HUES48 (cell line): ENCODE results near the gene SMAD2.

Experiments used
- H3K27ac ChIP-seq: one replicate; pipeline ENCODE4 v1.7.0; 2013; ENCODE audit warnings: low read depth, low read length, inconsistent platforms
- H3K27me3 ChIP-seq: 2 replicates; pipeline ENCODE4 v1.6.1; 2013; ENCODE audit warnings: mild to moderate bottlenecking, low read length; ENCODE audit not compliant: control insufficient read depth, insufficient read depth
- H3K36me3 ChIP-seq: 2 replicates; pipeline ENCODE4 v1.6.1; 2013; ENCODE audit warnings: low read length; ENCODE audit not compliant: control insufficient read depth, insufficient read depth
- H3K4me1 ChIP-seq: 2 replicates; pipeline ENCODE4 v1.6.1; 2013; ENCODE audit warnings: mild to moderate bottlenecking, low read length; ENCODE audit not compliant: control insufficient read depth, insufficient read depth
- H3K4me3 ChIP-seq: 2 replicates; pipeline ENCODE4 v1.5.1; 2013; ENCODE audit warnings: mild to moderate bottlenecking, low read depth, low read length
- H3K9ac ChIP-seq: 2 replicates; pipeline ENCODE4 v1.6.1; 2013; ENCODE audit warnings: mild to moderate bottlenecking, low read depth, low read length, moderate library complexity
- H3K9me3 ChIP-seq: 2 replicates; pipeline ENCODE4 v1.6.1; 2013; ENCODE audit warnings: low read length; ENCODE audit not compliant: control insufficient read depth, insufficient read depth

The SMAD2 gene

GRCh38 chr18:47895565-47896250 is 34.8 kb downstream of the SMAD2 start:
- no peaks in the 10 kb centered on the region for H3K9me3 ChIP-seq
- H3K4me1 ChIP-seq: peaks cover 59% of the 10 kb centered on the region
- H3K4me3 ChIP-seq: no peak overlapping the region
- H3K36me3 ChIP-seq: peaks cover 23% of the 10 kb centered on the region
- H3K27me3 ChIP-seq: no peaks in the 10 kb centered on the region
- H3K27ac ChIP-seq: no peak overlapping the region
- no peak overlapping the region for H3K9ac ChIP-seq

GRCh38 chr18:47893939-47894699 is 36.3 kb downstream of the SMAD2 start:
- no peak overlapping the region for H3K4me3 ChIP-seq
- peaks cover 36% of the 10 kb centered on the region for H3K36me3 ChIP-seq
- peaks cover 43% of the 10 kb centered on the region for H3K4me1 ChIP-seq
- H3K27ac ChIP-seq: no peak overlapping the region
- H3K9ac ChIP-seq: no peak overlapping the region
- no peaks in the 10 kb centered on the region for H3K9me3 ChIP-seq
- no peaks in the 10 kb centered on the region for H3K27me3 ChIP-seq

GRCh38 chr18:47893047-47893446 is 37.4 kb downstream of the SMAD2 start:
- Histone ChIP-seq H3K27ac (no peak overlapping the region), H3K9me3 (no peaks in the 10 kb centered on the region), H3K27me3 (no peaks in the 10 kb centered on the region), H3K4me1 (peaks cover 32% of the 10 kb centered on the region), H3K9ac (no peak overlapping the region), H3K4me3 (no peak overlapping the region), H3K36me3 (peaks cover 43% of the 10 kb centered on the region)

DNA sequence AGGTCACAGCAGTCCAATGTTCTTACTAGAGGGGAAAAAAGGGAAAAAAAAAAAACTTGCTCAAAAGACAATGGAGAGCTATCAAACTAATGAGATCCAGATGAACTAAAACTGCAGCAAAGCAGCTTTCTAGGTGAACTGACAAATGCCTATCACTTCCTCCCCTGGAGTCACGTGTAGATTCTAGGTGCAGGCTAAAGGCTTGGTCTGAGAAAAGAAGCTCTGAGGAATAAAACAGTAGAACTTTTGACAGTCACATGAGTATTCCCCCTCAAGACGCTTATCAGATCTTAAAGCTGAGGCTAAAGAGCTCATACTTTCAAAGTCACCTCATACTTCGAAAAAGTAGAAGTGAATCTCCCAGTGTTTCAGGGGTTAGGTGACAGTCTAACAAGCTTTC is 42.3 kb downstream of the SMAD2 start:
- Histone ChIP-seq H3K36me3 (peaks cover 54% of the 10 kb centered on the region), H3K27ac (no peak overlapping the region), H3K4me3 (no peak overlapping the region), H3K9me3 (no peaks in the 10 kb centered on the region), H3K9ac (no peak overlapping the region), H3K27me3 (no peaks in the 10 kb centered on the region), H3K4me1 (peaks cover 2% of the 10 kb centered on the region; the same call in 1 of the 2 replicates)

DNA sequence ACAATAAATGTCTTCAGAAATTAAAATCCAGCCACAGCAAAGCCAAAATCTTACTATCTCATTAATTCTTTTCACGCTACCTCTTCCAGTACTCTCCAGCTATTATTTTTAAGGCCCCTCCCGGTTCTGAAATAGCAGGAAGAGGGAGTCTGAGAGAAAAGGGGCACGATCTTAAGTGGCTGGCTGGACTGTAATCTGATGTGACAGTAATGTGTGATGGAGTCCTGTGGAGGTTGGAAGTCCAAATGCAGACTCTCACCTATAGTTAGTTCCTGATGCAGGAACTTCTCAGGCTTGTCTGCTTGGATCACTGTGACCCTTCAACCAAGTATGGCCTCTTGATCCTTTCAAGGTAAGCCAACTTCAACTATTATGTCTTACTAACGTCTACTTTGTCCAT is 43.2 kb downstream of the SMAD2 start:
- H3K27ac ChIP-seq: no peak overlapping the region
- H3K9ac ChIP-seq: no peak overlapping the region
- H3K36me3 ChIP-seq: peaks cover 63% of the 10 kb centered on the region
- no peak overlapping the region for H3K4me3 ChIP-seq
- no peaks in the 10 kb centered on the region for H3K27me3 ChIP-seq
- H3K9me3 ChIP-seq: no peaks in the 10 kb centered on the region
- peaks cover under 1% of the 10 kb centered on the region; the same call in 1 of the 2 replicates for H3K4me1 ChIP-seq

DNA sequence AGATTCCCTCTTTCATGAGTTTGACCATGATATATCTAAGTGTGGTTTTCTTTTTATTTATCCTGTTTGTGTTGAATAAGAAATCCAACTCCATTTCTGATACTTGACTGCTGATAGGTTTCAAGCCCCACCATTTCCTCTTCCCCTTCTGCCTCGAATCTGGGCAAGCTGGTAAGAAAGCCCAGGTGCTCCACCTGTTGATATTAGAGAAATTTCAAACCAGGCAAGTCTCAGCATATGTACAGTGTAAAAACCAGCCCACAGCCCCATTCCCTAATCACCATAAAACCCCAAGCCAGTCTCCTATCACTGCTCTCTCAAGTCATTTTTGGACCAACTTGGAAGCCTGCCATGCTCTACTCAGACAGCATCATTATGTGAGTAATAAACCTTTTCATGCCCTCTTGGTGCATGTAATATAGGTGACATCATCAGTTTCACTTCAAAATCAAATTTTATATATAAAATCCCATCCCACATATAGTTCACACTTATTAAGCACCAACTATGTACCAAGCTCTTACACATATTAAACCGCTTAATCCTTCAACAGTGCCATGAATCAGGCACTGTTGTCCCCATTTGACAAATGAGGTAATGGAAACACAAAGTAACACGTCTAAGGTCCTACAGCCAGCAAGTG is 46.6 kb downstream of the SMAD2 start:
- Histone ChIP-seq H3K27ac (no peak overlapping the region), H3K9me3 (no peaks in the 10 kb centered on the region), H3K9ac (no peak overlapping the region), H3K4me3 (no peak overlapping the region), H3K27me3 (no peaks in the 10 kb centered on the region), H3K36me3 (peaks cover 72% of the 10 kb centered on the region), H3K4me1 (peaks cover 9% of the 10 kb centered on the region)

DNA sequence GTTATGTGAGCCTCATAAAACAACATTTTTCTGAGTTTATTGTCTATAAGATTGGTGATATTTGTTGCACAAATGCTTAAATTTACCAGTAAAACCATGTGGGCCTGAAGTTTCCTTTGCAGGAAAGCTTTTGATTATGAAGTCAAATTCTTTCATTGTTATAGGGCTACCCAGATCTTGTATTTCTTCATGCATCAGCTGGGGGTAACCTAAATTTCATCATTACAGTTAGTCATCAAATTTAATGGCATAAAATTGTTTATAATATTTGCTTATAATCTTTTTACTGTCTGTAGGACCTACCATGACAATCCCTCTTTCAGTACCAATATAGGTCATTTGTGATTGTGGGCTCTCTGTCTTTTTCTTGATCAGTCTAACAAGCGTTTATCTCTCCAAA is 47.8 kb downstream of the SMAD2 start:
- Histone ChIP-seq H3K27me3 (no peaks in the 10 kb centered on the region), H3K36me3 (peaks cover 67% of the 10 kb centered on the region), H3K9me3 (no peaks in the 10 kb centered on the region), H3K4me3 (no peak overlapping the region), H3K9ac (no peak overlapping the region), H3K4me1 (peaks cover 9% of the 10 kb centered on the region), H3K27ac (no peak overlapping the region)

DNA sequence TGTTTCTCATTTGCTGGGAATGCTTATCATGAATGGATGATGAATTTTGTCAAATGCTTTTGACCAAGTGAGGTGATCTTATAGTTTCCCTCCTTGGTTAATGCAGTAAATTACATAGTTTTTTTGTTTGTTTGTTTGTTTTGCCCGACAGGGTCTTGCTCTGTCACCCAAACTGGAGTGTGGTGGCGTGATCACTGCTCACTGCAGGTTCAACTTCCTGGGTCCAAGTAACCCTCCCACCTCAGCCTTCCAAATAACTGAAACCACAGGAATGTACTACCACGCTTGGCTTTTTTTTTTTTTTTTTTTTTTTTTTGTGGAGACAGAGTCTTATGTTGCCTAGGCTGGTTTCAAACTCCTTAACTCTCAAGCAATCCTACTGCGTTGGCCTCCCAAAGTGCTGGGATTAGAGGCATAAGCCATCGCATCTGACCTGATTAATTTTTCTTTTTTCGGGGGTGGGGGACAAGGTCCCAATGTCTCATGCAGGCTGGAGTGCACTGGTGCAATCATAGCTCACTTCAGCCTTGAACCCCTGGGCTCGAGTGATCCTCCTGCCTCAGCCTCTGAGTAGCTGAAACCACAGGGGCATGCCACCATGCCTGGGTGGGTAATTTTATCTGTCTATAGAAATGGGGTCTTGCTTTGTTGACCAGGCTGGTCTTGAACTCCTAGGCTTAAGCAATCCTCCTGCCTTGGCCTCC is 48.6 kb downstream of the SMAD2 start:
- H3K4me3 ChIP-seq: no peak overlapping the region
- H3K27ac ChIP-seq: no peak overlapping the region
- peaks cover 61% of the 10 kb centered on the region for H3K36me3 ChIP-seq
- peaks cover 9% of the 10 kb centered on the region for H3K4me1 ChIP-seq
- H3K9ac ChIP-seq: no peak overlapping the region
- H3K27me3 ChIP-seq: no peaks in the 10 kb centered on the region
- no peaks in the 10 kb centered on the region for H3K9me3 ChIP-seq

DNA sequence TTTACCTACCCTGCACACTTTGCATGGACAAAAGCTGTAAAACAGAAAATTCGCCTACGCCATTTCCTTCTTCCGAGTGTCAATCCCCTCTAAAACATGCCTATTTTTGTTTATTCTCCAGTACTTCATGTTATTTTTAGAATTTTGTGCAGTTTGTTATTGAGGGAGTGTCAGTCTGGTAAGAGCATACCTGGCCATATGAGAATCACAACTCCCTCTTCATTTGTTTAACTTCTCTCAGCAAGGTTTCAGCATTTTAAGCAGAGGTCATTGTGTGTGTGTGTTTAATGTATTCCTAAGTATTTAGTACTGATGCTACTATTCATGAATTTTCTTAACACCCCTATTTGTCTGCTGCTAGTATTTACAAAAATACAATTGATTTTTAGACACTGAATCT is 49.4 kb downstream of the SMAD2 start:
- Histone ChIP-seq H3K9ac (no peak overlapping the region), H3K4me1 (peaks cover 9% of the 10 kb centered on the region), H3K9me3 (no peaks in the 10 kb centered on the region), H3K36me3 (peaks cover 58% of the 10 kb centered on the region), H3K27ac (no peak overlapping the region), H3K27me3 (no peaks in the 10 kb centered on the region), H3K4me3 (no peak overlapping the region)

DNA sequence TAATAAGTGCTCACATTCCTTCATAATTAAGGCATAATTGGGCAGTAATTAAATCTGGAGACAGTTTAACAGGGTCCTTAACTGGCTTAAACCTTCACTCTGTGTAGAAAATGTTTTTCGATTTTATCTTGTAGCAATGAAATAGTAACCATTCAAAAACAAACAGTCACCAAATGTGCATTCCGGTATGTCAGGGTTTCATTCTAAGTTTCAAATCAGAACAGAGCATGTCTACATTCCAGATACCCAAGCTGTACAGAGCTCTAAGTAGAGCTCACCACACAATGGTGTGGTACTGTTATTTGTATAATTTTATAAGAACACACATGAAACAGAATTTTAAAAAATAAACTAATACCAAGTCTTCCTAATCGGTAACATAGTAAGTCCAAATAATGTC is 52.6 kb downstream of the SMAD2 start:
- H3K27ac ChIP-seq: no peak overlapping the region

More for the DNA sequence above, 52.6 kb downstream of the SMAD2 start:
- no peak overlapping the region for H3K4me3 ChIP-seq
- no peaks in the 10 kb centered on the region for H3K9me3 ChIP-seq
- H3K36me3 ChIP-seq: peaks cover 44% of the 10 kb centered on the region
- no peaks in the 10 kb centered on the region for H3K27me3 ChIP-seq
- no peak overlapping the region for H3K9ac ChIP-seq
- H3K4me1 ChIP-seq: peaks cover 20% of the 10 kb centered on the region
